Nephron progenitor cell (in vitro differentiated cells): ENCODE data around the gene NPSR1.

Source experiments
- DNase-seq: peaks from one replicate; pipeline ENCODE4 v3.0.0; 2021
- H3K27ac Mint-ChIP-seq: 2 replicates; pipeline ENCODE4 v1.8.0; 2021; ENCODE audit warnings: mild to moderate bottlenecking, moderate library complexity, mixed read lengths
- H3K27me3 Mint-ChIP-seq: 2 replicates; pipeline ENCODE4 v1.8.0; 2021; ENCODE audit warnings: mild to moderate bottlenecking, low read depth, mixed read lengths; ENCODE audit not compliant: poor library complexity
- H3K36me3 Mint-ChIP-seq: 2 replicates; pipeline ENCODE4 v1.8.0; 2021; ENCODE audit warnings: low read depth, mixed read lengths
- H3K4me1 Mint-ChIP-seq: 2 replicates; pipeline ENCODE4 v1.8.0; 2021; ENCODE audit warnings: mixed read lengths
- H3K4me3 Mint-ChIP-seq: 2 replicates; pipeline ENCODE4 v1.8.0; 2021; ENCODE audit warnings: mild to moderate bottlenecking, moderate library complexity, mixed read lengths
- H3K9me3 Mint-ChIP-seq: 2 replicates; pipeline ENCODE4 v1.8.0; 2021; ENCODE audit warnings: mild to moderate bottlenecking, moderate library complexity, mixed read lengths
- CTCF ChIP-seq: fragments of 200-600 bp; sonication (generic); IDR thresholded peaks from 2 replicates; pipeline ENCODE4 v1.5.0; 2021; ENCODE audit warnings: antibody characterized with exemption

NPSR1 gene

GRCh38 chr7:34889951-34890350 is 231.9 kb downstream of the NPSR1 start:
- Mint-ChIP-seq H3K27ac (no peak overlapping the region), H3K36me3 (peaks cover 3% of the 10 kb centered on the region), H3K27me3 (peaks cover 5% of the 10 kb centered on the region), H3K4me3 (no peak overlapping the region), H3K9me3 (peaks cover 12% of the 10 kb centered on the region), H3K4me1 (no peaks in the 10 kb centered on the region)
- no peak for TF ChIP-seq CTCF
- DNase-seq = no peak

GRCh38 chr7:34895202-34895601 is 237.2 kb downstream of the NPSR1 start:
- no peak for TF ChIP-seq CTCF
- Mint-ChIP-seq H3K9me3 (peaks cover 31% of the 10 kb centered on the region), H3K27ac (no peak overlapping the region), H3K4me1 (no peaks in the 10 kb centered on the region), H3K27me3 (peaks cover 4% of the 10 kb centered on the region), H3K4me3 (no peak overlapping the region), H3K36me3 (peaks cover 7% of the 10 kb centered on the region)
- no peak for DNase-seq
